ENCODE data around the gene WDR54. TPM values are rescaled to one million over a fixed set of nuclear protein-coding genes. Genes with fewer than 3 reads are reported as not detected.

The WDR54 gene
- polyA plus RNA-seq, 3 donors: 7.1 to 11.7 (median 7.9) TPM

DNA sequence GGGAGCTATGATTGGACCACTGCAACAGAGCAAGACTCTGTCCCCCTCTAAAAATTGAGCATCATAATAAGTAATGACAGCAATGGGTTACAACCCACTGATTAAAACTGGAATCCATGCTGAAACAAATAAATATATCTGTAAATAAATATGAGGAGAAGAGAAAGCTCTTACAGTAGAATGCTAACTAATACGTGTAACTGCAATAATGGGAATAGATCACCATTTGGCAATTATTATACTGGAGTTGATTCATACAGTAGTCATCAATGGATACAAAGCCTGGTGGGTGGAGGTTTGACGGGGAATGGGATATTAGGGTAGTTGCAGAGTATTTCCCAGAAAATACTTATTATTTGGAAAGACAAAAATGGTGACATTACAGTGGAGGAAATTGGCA is 27.2 kb downstream of the WDR54 start:
- no peak overlapping the region for H3K9ac ChIP-seq (ENCODE audit: insufficient read depth, low read length, poor library complexity, severe bottlenecking)
- Mint-ChIP-seq H3K27me3 (ENCODE audit: low read depth in 3 of 3) (peaks cover 9 to 20% (median 19%) of the 10 kb centered on the region in 3 donors), H3K36me3 (no peaks in the 10 kb centered on the region), H3K4me1 (peaks cover 3% of the 10 kb centered on the region), H3K27ac (no peak overlapping the region), H3K4me3 (no peak overlapping the region), H3K9me3 (no peaks in the 10 kb centered on the region)
- no peak overlapping the region for H2AFZ ChIP-seq (ENCODE audit: insufficient read depth, low read depth, low read length, poor library complexity, severe bottlenecking)
- no peaks in the 10 kb centered on the region for H3K36me3 ChIP-seq (replicated peaks in 1 of 2; ENCODE audit: control insufficient read depth in 1 of 2, insufficient read depth in 2 of 2, low read length in 2 of 2)
- peaks cover 3 to 4% of the 10 kb centered on the region in 2 donors for H3K4me1 ChIP-seq (ENCODE audit: control insufficient read depth in 1 of 2, insufficient read depth in 2 of 2, low read length in 2 of 2)
- WGBS (ENCODE audit: insufficient coverage): 100% methylated on average over 1 of the region's 2 CpGs
- peaks cover 9 to 14% of the 10 kb centered on the region in 2 donors for H3K27me3 ChIP-seq (ENCODE audit: control insufficient read depth in 2 of 2, insufficient read depth in 2 of 2, low read length in 2 of 2)
- H3K27ac ChIP-seq (ENCODE audit: low read depth in 1 of 2, low read length in 2 of 2): no peak overlapping the region
- no peaks in the 10 kb centered on the region for H4K20me1 ChIP-seq (ENCODE audit: insufficient read depth, low read length)
- intact Hi-C loops (cut with micrococcal nuclease): no loop called here
- TF ChIP-seq, protein P1, sequence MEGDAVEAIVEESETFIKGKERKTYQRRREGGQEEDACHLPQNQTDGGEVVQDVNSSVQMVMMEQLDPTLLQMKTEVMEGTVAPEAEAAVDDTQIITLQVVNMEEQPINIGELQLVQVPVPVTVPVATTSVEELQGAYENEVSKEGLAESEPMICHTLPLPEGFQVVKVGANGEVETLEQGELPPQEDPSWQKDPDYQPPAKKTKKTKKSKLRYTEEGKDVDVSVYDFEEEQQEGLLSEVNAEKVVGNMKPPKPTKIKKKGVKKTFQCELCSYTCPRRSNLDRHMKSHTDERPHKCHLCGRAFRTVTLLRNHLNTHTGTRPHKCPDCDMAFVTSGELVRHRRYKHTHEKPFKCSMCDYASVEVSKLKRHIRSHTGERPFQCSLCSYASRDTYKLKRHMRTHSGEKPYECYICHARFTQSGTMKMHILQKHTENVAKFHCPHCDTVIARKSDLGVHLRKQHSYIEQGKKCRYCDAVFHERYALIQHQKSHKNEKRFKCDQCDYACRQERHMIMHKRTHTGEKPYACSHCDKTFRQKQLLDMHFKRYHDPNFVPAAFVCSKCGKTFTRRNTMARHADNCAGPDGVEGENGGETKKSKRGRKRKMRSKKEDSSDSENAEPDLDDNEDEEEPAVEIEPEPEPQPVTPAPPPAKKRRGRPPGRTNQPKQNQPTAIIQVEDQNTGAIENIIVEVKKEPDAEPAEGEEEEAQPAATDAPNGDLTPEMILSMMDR (IDR thresholded peaks at IDR 0.05): no peak
- no peak overlapping the region for H3K4me3 ChIP-seq (replicated peaks in 1 of 3; ENCODE audit: low read depth in 2 of 3, low read length in 3 of 3)
- H3K79me2 ChIP-seq (ENCODE audit: insufficient read depth, low read length): no peaks in the 10 kb centered on the region
- H3K9me3 ChIP-seq (replicated peaks in 1 of 2; ENCODE audit: control insufficient read depth in 1 of 2, insufficient read depth in 1 of 2, low read length in 2 of 2): no peaks in the 10 kb centered on the region
- no peak overlapping the region for H3K4me2 ChIP-seq (replicated peaks; ENCODE audit: extremely low read depth, low read length, poor library complexity, severe bottlenecking)
- DNase-seq: no peak

DNA sequence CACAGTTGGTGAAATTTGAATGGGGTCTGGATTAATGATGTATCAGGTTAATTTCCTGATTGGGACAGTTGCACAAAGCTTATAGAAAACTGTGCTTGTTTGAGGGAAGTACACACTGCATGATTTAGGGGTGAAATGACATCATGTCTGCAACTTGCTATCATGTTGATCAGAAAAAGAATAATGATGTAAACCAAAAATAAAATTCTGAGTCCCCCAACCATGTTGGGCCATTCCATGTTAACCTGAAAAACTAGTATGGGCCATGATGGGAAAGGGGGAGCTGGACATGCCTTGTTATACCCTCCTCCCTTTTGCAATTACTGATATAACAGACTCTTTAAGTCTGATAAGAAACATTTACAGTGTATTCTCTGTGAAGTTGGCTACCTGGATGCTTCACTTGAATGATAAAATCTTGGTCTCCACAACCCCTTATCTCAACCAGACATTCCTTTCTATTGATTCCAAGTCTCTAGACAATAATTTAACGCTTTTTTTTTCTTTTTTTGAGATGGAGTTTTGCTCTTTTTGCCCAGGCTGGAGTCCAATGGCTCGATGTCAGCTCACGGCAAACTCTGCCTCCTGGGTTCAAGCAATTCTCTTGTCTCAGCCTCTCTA is 29.1 kb downstream of the WDR54 start:
- no peak for DNase-seq
- no peak overlapping the region for H3K27ac Mint-ChIP-seq
- Histone ChIP-seq H2AFZ (ENCODE audit: insufficient read depth, low read depth, low read length, poor library complexity, severe bottlenecking) (no peak overlapping the region), H3K9me3 (replicated peaks in 1 of 2; ENCODE audit: control insufficient read depth in 1 of 2, insufficient read depth in 1 of 2, low read length in 2 of 2) (no peaks in the 10 kb centered on the region), H4K20me1 (ENCODE audit: insufficient read depth, low read length) (no peaks in the 10 kb centered on the region), H3K4me3 (replicated peaks in 1 of 3; ENCODE audit: low read depth in 2 of 3, low read length in 3 of 3) (no peak overlapping the region), H3K36me3 (replicated peaks in 1 of 2; ENCODE audit: control insufficient read depth in 1 of 2, insufficient read depth in 2 of 2, low read length in 2 of 2) (no peaks in the 10 kb centered on the region), H3K4me1 (ENCODE audit: control insufficient read depth in 1 of 2, insufficient read depth in 2 of 2, low read length in 2 of 2) (peaks cover 11% of the 10 kb centered on the region in 2 donors), H3K79me2 (ENCODE audit: insufficient read depth, low read length) (peaks cover 6% of the 10 kb centered on the region), H3K9ac (ENCODE audit: insufficient read depth, low read length, poor library complexity, severe bottlenecking) (no peak overlapping the region), H3K27me3 (ENCODE audit: control insufficient read depth in 2 of 2, insufficient read depth in 2 of 2, low read length in 2 of 2) (peaks cover 0 to under 1% of the 10 kb centered on the region in 2 donors), H3K27ac (ENCODE audit: low read depth in 1 of 2, low read length in 2 of 2) (no peak overlapping the region), H3K4me2 (replicated peaks; ENCODE audit: extremely low read depth, low read length, poor library complexity, severe bottlenecking) (no peak overlapping the region)
- TF ChIP-seq, protein P1 (IDR thresholded peaks at IDR 0.05): no peak
- H3K27me3 Mint-ChIP-seq (ENCODE audit: low read depth in 3 of 3): peaks cover 6 to 9% (median 6%) of the 10 kb centered on the region in 3 donors
- H3K4me1 Mint-ChIP-seq: peaks cover 12% of the 10 kb centered on the region
- intact Hi-C loops (cut with micrococcal nuclease): no loop called here
- WGBS (ENCODE audit: insufficient coverage): 100% methylated on average over 1 of the region's 3 CpGs
- no peaks in the 10 kb centered on the region for H3K9me3 Mint-ChIP-seq
- H3K36me3 Mint-ChIP-seq: no peaks in the 10 kb centered on the region
- no peak overlapping the region for H3K4me3 Mint-ChIP-seq

Data from CD14-positive monocyte (primary cell).